WERI-Rb-1 (cell line): ENCODE data around the gene CIPC.

ENCODE experiments used
- DNase-seq: peaks from one replicate; pipeline ENCODE4 v3.0.0-alpha.2; 2020
- H3K27ac ChIP-seq: fragments of 250-450 bp; sonication (Bioruptor Pico); 2 replicates; pipeline ENCODE4 v1.5.1; 2020; ENCODE audit warnings: mild to moderate bottlenecking, moderate library complexity
- H3K27me3 ChIP-seq: fragments of 250-450 bp; sonication (Bioruptor Pico); 2 replicates; pipeline ENCODE4 v1.5.1; 2021; ENCODE audit warnings: mild to moderate bottlenecking, low read depth, moderate library complexity; ENCODE audit not compliant: insufficient read depth, severe bottlenecking
- H3K36me3 ChIP-seq: fragments of 250-450 bp; sonication (Bioruptor Pico); 2 replicates; pipeline ENCODE4 v1.5.1; 2020; ENCODE audit warnings: mild to moderate bottlenecking, moderate library complexity
- H3K4me3 ChIP-seq: 2 replicates; pipeline ENCODE4 v1.5.1; 2011; ENCODE audit warnings: low read depth, mild to moderate bottlenecking, control low read depth, low read length
- H3K9me3 ChIP-seq: fragments of 250-450 bp; sonication (Bioruptor Pico); 2 replicates; pipeline ENCODE4 v1.5.1; 2021; ENCODE audit warnings: mild to moderate bottlenecking, moderate library complexity; ENCODE audit not compliant: severe bottlenecking
- TF ChIP-seq, protein P1 (sequence below): IDR thresholded peaks from 2 replicates; pipeline ENCODE4 v1.5.1; 2011; ENCODE audit warnings: low read depth, mild to moderate bottlenecking, control low read depth, inconsistent platforms, low read length

CIPC gene

GRCh38 chr14:77094672-77095284, 3.3 kb upstream of the CIPC start:
- Histone ChIP-seq H3K36me3 (no peaks in the 10 kb centered on the region), H3K27me3 (no peaks in the 10 kb centered on the region), H3K9me3 (peaks cover 9% of the 10 kb centered on the region), H3K4me3 (no peak overlapping the region), H3K27ac (no peak overlapping the region)
- DNase-seq, result peak; percentile 84
- TF ChIP-seq, protein P1, sequence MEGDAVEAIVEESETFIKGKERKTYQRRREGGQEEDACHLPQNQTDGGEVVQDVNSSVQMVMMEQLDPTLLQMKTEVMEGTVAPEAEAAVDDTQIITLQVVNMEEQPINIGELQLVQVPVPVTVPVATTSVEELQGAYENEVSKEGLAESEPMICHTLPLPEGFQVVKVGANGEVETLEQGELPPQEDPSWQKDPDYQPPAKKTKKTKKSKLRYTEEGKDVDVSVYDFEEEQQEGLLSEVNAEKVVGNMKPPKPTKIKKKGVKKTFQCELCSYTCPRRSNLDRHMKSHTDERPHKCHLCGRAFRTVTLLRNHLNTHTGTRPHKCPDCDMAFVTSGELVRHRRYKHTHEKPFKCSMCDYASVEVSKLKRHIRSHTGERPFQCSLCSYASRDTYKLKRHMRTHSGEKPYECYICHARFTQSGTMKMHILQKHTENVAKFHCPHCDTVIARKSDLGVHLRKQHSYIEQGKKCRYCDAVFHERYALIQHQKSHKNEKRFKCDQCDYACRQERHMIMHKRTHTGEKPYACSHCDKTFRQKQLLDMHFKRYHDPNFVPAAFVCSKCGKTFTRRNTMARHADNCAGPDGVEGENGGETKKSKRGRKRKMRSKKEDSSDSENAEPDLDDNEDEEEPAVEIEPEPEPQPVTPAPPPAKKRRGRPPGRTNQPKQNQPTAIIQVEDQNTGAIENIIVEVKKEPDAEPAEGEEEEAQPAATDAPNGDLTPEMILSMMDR, result peak; percentile 80

- H3K36me3 ChIP-seq, result no peaks in the 10 kb centered on the region
- DNase-seq, result no peak
- H3K9me3 ChIP-seq, result no peaks in the 10 kb centered on the region
- peak overlapping the region; percentile 79 for H3K27ac ChIP-seq
- TF ChIP-seq, protein P1, result no peak
- no peaks in the 10 kb centered on the region for H3K27me3 ChIP-seq
- peak overlapping the region; percentile 82 for H3K4me3 ChIP-seq
Measured at GRCh38 chr14:77097006-77097699, 905 bp upstream of the CIPC start.

DNA sequence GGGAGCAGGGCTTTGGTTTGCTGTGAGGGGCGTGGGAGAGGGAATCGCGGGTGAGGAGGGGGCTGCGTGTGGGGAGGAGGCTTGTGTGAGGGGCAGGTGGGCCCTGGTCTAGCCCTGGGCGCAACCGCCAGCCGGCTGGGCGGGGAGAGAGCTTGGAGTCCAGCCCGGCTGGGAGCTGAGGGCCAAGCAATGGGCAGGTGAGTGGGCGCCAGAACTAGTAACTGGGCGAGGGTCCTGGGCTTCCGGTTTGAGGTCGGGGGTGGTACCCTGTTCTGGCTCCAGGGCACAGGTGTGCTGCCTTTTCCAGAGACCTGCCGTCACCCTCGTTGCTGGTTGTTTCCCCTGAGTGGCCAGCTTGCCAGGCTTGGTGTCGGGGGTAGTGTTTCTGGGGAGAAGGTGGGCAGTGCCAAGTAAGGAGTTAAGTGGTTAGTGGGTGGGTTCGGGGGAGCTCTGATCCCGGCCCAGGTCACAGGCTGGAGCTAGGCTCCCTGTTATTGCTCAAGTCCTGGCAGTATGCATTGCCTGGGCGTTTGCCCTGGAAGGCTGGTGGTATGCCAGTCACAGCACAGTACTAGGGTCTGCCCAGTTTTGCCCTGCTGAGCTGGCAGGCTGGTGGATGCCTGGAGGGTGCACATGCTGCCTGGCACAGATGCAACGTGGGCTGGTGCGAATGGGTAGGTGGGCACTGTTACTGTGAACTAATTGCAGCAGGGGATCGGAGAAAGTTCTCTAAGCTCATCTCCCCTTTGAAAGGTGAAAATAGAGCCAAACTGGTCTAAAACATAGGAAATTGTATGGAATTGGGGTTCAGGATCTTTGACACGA, 683 bp downstream of the CIPC start:
- DNase-seq, result no peak
- Histone ChIP-seq H3K27me3 (no peaks in the 10 kb centered on the region), H3K36me3 (no peaks in the 10 kb centered on the region), H3K4me3 (peak overlapping the region; percentile 62), H3K27ac (peak overlapping the region; percentile 78), H3K9me3 (no peaks in the 10 kb centered on the region)
- TF ChIP-seq, protein P1, result no peak

- Histone ChIP-seq H3K27ac (peak overlapping the region; percentile 43), H3K4me3 (peak overlapping the region; percentile 62), H3K9me3 (no peaks in the 10 kb centered on the region), H3K36me3 (peaks cover 3% of the 10 kb centered on the region; the same call in 1 of the 2 replicates), H3K27me3 (no peaks in the 10 kb centered on the region)
- TF ChIP-seq, protein P1, result no peak
- no peak for DNase-seq
Measured at GRCh38 chr14:77099425-77100167, 1.5 kb downstream of the CIPC start.

GRCh38 chr14:77100961-77101360, 2.9 kb downstream of the CIPC start:
- no peaks in the 10 kb centered on the region for H3K9me3 ChIP-seq
- no peak for DNase-seq
- H3K27me3 ChIP-seq, result no peaks in the 10 kb centered on the region
- H3K36me3 ChIP-seq, result peaks cover 7% of the 10 kb centered on the region; the same call in 1 of the 2 replicates
- TF ChIP-seq, protein P1, result no peak
- H3K27ac ChIP-seq, result peak overlapping the region; percentile 36; the same call in 1 of the 2 replicates
- H3K4me3 ChIP-seq, result no peak overlapping the region
